GM12875 (cell line): ENCODE measurements around the gene SCIN.
"Not testable (repeated sequence)": the region's sequence is repeated elsewhere in the genome, so short reads cannot be mapped to it uniquely, and the experiment has no call there.

Experiments
- H3K4me3 ChIP-seq: one replicate; pipeline ENCODE4 v1.5.1; 2011; ENCODE audit warnings: low read depth, low read length, control low read depth
- TF ChIP-seq, protein P1 (sequence below): IDR thresholded peaks from 2 replicates; pipeline ENCODE4 v1.5.1; 2011; ENCODE audit warnings: low read depth, mild to moderate bottlenecking, control low read depth, inconsistent platforms, low read length, moderate library complexity, borderline replicate concordance; ENCODE audit not compliant: insufficient read depth

Gene SCIN

DNA sequence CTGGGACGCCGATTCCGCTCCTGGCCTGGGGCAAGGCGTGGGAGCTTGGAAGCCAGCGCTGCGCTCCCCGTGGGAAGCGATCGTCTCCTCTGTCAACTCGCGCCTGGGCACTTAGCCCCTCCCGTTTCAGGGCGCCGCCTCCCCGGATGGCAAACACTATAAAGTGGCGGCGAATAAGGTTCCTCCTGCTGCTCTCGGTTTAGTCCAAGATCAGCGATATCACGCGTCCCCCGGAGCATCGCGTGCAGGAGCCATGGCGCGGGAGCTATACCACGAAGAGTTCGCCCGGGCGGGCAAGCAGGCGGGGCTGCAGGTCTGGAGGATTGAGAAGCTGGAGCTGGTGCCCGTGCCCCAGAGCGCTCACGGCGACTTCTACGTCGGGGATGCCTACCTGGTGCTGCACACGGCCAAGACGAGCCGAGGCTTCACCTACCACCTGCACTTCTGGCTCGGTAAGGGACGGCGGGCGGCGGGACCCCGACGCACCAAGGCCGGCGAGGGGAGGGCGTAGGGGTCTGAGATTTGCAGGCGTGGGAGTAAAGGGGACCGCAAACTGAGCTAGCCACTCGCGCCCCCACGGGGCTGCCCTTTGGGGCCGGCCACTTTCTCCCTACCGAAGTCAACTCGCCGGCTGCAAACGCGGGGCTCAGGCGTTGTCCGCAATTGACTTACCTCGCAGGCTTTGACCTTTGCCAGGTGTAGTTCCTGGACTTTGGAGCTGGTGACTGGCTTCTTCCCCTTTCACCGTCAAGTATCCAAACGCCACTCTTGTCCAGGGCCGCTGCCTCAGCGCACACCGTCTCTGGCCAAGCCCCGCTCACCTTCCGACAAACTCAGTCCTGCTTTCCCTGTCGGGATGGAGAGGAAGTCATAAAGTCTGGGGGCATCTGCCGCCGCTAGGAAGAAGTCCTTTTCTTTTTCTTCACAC, at the start of gene SCIN:
SCIN (plus strand) TSS at position 187 of the 928 bp plus-strand sequence; CDS start at position 254, 67 bp downstream.
- H3K4me3 ChIP-seq: peak within 1 kb of the TSS; percentile 46
- TF ChIP-seq, protein P1, sequence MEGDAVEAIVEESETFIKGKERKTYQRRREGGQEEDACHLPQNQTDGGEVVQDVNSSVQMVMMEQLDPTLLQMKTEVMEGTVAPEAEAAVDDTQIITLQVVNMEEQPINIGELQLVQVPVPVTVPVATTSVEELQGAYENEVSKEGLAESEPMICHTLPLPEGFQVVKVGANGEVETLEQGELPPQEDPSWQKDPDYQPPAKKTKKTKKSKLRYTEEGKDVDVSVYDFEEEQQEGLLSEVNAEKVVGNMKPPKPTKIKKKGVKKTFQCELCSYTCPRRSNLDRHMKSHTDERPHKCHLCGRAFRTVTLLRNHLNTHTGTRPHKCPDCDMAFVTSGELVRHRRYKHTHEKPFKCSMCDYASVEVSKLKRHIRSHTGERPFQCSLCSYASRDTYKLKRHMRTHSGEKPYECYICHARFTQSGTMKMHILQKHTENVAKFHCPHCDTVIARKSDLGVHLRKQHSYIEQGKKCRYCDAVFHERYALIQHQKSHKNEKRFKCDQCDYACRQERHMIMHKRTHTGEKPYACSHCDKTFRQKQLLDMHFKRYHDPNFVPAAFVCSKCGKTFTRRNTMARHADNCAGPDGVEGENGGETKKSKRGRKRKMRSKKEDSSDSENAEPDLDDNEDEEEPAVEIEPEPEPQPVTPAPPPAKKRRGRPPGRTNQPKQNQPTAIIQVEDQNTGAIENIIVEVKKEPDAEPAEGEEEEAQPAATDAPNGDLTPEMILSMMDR: no peak

GRCh38 chr7:12524794-12525386, 45.6 kb upstream of the SCIN start:
- no peak overlapping the region for H3K4me3 ChIP-seq
- TF ChIP-seq, protein P1: no peak

DNA sequence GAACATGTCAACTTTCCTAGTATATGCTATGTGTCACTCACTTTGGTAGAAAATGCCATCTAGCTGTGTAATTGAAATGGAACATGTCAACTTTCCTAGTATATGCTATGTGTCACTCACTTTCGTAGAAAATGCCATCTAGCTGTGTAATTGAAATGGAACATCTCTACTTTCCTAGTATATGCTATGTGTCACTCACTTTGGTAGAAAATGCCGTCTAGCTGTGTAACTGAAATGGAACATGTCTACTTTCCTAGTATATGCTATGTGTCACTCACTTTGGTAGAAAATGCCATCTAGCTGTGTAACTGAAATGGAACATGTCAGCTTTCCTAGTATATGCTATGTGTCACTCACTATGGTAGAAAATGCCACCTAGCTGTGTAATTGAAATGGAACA, 43.8 kb upstream of the SCIN start:
- not testable (repeated sequence) for H3K4me3 ChIP-seq

- H3K4me3 ChIP-seq: not testable (repeated sequence)
Observed at GRCh38 chr7:12527670-12528069, 42.9 kb upstream of the SCIN start.

- TF ChIP-seq, protein P1: no peak
- no peak overlapping the region for H3K4me3 ChIP-seq
Observed at GRCh38 chr7:12529971-12530710, 40.4 kb upstream of the SCIN start.

DNA sequence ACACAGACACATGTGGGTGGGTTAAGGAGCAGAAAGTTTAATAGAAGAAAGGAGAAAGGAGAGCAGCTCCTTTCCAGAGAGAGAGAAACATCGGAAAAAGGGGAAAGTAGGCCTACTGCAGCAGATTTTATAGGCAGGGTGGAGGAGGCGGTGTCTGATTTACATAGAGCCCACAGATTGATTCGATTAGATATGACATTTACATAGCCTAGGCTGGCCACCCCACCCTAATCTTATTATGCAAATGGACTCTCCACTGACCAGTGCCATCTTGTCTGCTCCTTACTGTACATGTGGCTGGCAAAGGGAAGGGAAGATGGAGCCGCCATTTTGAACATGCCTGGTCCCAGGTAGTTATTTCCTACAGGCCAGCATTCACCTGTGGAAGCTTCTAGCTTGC, 38.7 kb upstream of the SCIN start:
- TF ChIP-seq, protein P1: no peak
- no peak overlapping the region for H3K4me3 ChIP-seq

DNA sequence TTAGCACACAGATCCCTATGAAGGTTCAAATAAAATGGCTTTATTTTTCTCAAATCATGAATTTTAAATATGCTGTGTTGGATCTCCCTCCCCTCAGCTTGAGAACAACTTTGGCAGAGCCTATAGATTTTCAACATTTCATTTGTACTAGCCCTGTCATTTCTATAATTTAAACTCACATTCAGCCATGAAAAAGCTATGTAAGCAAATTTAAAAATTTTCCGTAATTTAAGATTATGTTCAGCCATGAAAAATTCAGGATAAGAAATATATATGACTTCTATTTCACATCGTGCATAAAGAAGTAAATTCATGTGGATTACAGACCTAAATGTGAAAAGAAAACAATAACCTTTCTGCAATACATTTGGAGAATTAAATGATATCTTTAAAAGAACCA, 36.5 kb upstream of the SCIN start:
- TF ChIP-seq, protein P1: no peak
- no peak overlapping the region for H3K4me3 ChIP-seq
